Tibial nerve (tissue), 4 donors: ENCODE measurements around the gene BIVM. TPM values are rescaled to one million over a fixed set of nuclear protein-coding genes. Genes with fewer than 3 reads are reported as not detected.

Experiments
- DNase-seq, 2 donors: peaks; one replicate each; pipeline ENCODE4 v3.0.0-alpha.2; 2019; ENCODE audit warnings: low spot score in 2 of 2
- H3K27ac ChIP-seq, 4 donors: fragments of 200-600 bp; sonication (generic) in 3 of 4; one replicate each; pipeline ENCODE4 v1.5.1; 2017 to 2019; ENCODE audit warnings: mild to moderate bottlenecking in 1 of 4
- H3K27me3 ChIP-seq, 2 donors: fragments of 200-600 bp; sonication (generic) in 1 of 2; one replicate each; pipeline versions ENCODE4 v1.5.1 to v1.6.0; 2017 to 2019
- H3K36me3 ChIP-seq, 3 donors: fragments of 200-600 bp; sonication (generic); one replicate each; pipeline ENCODE4 v1.5.1; 2018 to 2019
- H3K4me1 ChIP-seq, 4 donors: fragments of 200-600 bp; sonication (generic) in 3 of 4; one replicate each; pipeline ENCODE4 v1.5.1; 2017 to 2019
- H3K4me3 ChIP-seq, 4 donors: fragments of 200-600 bp; sonication (generic) in 3 of 4; one replicate each; pipeline ENCODE4 v1.5.1; 2017 to 2019; ENCODE audit warnings: mild to moderate bottlenecking in 1 of 4, moderate library complexity in 1 of 4
- H3K9me3 ChIP-seq, 4 donors: fragments of 200-600 bp; sonication (generic) in 3 of 4; one replicate each; pipeline ENCODE4 v1.5.1; 2017 to 2019
- EP300 ChIP-seq, 2 donors: sonication (generic); formaldehyde crosslinking; IDR thresholded peaks; one replicate each; pipeline ENCODE4 v1.6.1; 2017; ENCODE audit warnings: antibody characterized with exemption in 2 of 2, mild to moderate bottlenecking in 1 of 2
- POLR2A ChIP-seq, 2 donors: fragments of 450-650 bp; IDR thresholded peaks; one replicate each; pipeline ENCODE4 v1.6.1; 2017; ENCODE audit warnings: antibody characterized with exemption in 2 of 2, mild to moderate bottlenecking in 2 of 2, moderate library complexity in 2 of 2
- WGBS, 2 donors: methylation state at CpG; one replicate each; pipeline ENCODE4 v1.1.5; 2018; 5-methylcytosine and 5-hydroxymethylcytosine counted together
- total RNA-seq, 4 donors: library from RNA; depleted of rRNA; stranded (reverse); fragments of >200 nt; gene quantifications; one replicate each; pipeline ENCODE4 v1.1.0, GENCODE V29; 2016
- TF ChIP-seq, protein P1 (sequence below), 5 experiments: fragments of 200-600 bp in 3 of 5; fragments of 450-650 bp in 2 of 5; sonication (generic) in 3 of 5; IDR thresholded peaks; one replicate each; pipeline ENCODE4 v1.5.1; 2016 to 2019; ENCODE audit warnings: antibody characterized with exemption in 5 of 5, mild to moderate bottlenecking in 3 of 5, moderate library complexity in 2 of 5

Gene BIVM
- 10 to 100 TPM; 11.8 to 33.5 (median 19.1) TPM for total RNA-seq

- H3K36me3 ChIP-seq = peaks cover 0 to 8% (median 0%) of the 10 kb centered on the region in 3 donors
- WGBS, 2 donors = 0% methylated on average over 57 to 63 of the region's 72 CpGs
- H3K9me3 ChIP-seq = no peaks in the 10 kb centered on the region
- peak; percentile 83 to 84 for DNase-seq
- peak in 1 of 2 donors; percentile 60 for TF ChIP-seq EP300 (IDR thresholded peaks at IDR 0.05)
- no peak for TF ChIP-seq POLR2A (IDR thresholded peaks at IDR 0.05)
- TF ChIP-seq, protein P1, sequence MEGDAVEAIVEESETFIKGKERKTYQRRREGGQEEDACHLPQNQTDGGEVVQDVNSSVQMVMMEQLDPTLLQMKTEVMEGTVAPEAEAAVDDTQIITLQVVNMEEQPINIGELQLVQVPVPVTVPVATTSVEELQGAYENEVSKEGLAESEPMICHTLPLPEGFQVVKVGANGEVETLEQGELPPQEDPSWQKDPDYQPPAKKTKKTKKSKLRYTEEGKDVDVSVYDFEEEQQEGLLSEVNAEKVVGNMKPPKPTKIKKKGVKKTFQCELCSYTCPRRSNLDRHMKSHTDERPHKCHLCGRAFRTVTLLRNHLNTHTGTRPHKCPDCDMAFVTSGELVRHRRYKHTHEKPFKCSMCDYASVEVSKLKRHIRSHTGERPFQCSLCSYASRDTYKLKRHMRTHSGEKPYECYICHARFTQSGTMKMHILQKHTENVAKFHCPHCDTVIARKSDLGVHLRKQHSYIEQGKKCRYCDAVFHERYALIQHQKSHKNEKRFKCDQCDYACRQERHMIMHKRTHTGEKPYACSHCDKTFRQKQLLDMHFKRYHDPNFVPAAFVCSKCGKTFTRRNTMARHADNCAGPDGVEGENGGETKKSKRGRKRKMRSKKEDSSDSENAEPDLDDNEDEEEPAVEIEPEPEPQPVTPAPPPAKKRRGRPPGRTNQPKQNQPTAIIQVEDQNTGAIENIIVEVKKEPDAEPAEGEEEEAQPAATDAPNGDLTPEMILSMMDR (IDR thresholded peaks at IDR 0.05) = peak in 1 of 5 experiments; percentile 16
- H3K27me3 ChIP-seq = no peaks in the 10 kb centered on the region
- H3K27ac ChIP-seq = peak within 1 kb of the TSS; percentile 6 to 88 (median 78)
- H3K4me3 ChIP-seq = peak within 1 kb of the TSS; percentile 57 to 98 (median 84)
- H3K4me1 ChIP-seq = peaks cover 0 to 31% (median 3%) of the 10 kb centered on the region in 4 donors
Measured at GRCh38 chr13:102798581-102799425, at the start of gene BIVM, which contains the start of gene POGLUT2. TSS of gene BIVM (plus strand) at chr13:102799119. CDS start at chr13:102807268, 8,149 bp downstream. TSS of gene POGLUT2 (minus strand) at chr13:102798976. CDS start at chr13:102798670, 306 bp downstream.

DNA sequence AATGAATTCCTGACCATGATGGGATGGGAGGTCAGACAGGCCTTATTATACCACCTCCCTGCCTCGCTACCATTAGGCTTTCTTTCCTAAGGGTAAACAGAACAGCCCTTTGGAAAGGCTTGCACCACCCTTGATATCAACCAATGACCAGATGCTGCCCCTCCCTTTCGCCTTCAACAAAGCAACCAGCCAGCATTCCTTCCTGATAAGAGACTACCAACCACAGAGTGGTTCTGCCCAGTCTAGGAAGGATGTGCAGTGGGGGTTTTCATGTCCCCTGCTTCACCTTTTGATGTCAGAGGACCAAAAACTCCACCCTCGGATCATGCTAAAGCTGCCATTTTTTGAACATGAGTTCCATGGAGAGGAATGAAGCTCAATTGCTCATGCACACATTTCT, 47.0 kb upstream of the BIVM start:
- Histone ChIP-seq H3K27ac (no peak overlapping the region), H3K4me3 (no peak overlapping the region), H3K27me3 (no peaks in the 10 kb centered on the region), H3K36me3 (no peaks in the 10 kb centered on the region), H3K4me1 (no peaks in the 10 kb centered on the region), H3K9me3 (peaks cover 0 to 38% (median 5%) of the 10 kb centered on the region in 4 donors)
- 91 to 93% methylated on average over 3 of the region's 3 CpGs for WGBS, 2 donors
- TF ChIP-seq, protein P1 (IDR thresholded peaks at IDR 0.05) = no peak
- TF ChIP-seq EP300 (IDR thresholded peaks at IDR 0.05) (no peak), POLR2A (IDR thresholded peaks at IDR 0.05) (no peak)
- no peak for DNase-seq

- DNase-seq = no peak
- Histone ChIP-seq H3K36me3 (no peaks in the 10 kb centered on the region), H3K27ac (no peak overlapping the region), H3K27me3 (no peaks in the 10 kb centered on the region), H3K4me1 (no peaks in the 10 kb centered on the region), H3K9me3 (peaks cover 0 to 10% (median 0%) of the 10 kb centered on the region in 4 donors), H3K4me3 (no peak overlapping the region)
- WGBS, 2 donors = 85 to 93% methylated on average over 1 of the region's 1 CpG
- no peak for TF ChIP-seq POLR2A (IDR thresholded peaks at IDR 0.05)
- TF ChIP-seq, protein P1 (IDR thresholded peaks at IDR 0.05) = no peak
- TF ChIP-seq EP300 (IDR thresholded peaks at IDR 0.05) = no peak
Measured at GRCh38 chr13:102757006-102757405, 41.9 kb upstream of the BIVM start.

DNA sequence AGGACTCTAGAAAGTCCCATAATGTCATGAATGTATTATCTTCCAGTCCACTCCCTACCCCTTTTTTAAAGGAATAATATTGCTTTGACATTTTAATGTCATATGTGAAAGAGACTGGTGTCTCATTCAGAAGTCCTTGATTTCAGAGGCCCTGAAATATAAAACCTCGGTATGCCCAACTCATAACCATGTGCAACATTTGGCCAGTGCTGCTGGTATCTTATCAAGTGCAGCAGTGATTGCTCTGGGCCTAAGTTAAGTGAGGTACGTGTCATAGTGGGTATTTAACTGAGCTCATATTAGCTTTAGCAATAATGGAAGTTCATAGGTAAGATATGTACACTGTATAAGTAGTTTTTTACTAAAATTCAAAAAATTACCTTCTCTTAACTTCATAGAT, 40.1 kb upstream of the BIVM start:
- DNase-seq = no peak
- Histone ChIP-seq H3K36me3 (no peaks in the 10 kb centered on the region), H3K27ac (no peak overlapping the region), H3K9me3 (no peaks in the 10 kb centered on the region), H3K27me3 (no peaks in the 10 kb centered on the region), H3K4me3 (no peak overlapping the region), H3K4me1 (no peaks in the 10 kb centered on the region)
- 82 to 87% methylated on average over 2 of the region's 2 CpGs for WGBS, 2 donors
- no peak for TF ChIP-seq POLR2A (IDR thresholded peaks at IDR 0.05)
- TF ChIP-seq EP300 (IDR thresholded peaks at IDR 0.05) = no peak

DNA sequence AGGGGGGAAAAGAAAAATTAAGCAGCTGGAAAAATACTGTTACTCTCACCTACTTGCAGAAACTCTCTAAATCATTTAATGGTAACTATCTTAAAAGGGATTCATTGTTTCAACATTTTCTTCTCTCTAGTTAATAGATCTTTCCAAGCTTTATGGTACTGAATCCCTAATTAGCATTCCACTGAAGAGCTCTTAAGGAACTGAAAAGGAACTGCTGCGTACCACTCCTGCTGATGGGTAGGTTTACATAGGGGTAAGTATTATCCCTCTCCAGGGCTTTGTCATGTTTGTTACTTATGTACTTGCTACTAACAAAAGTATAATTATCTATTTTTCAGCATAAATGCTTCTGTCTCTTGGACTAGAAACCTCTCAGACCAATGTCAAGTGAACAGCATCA, 37.8 kb upstream of the BIVM start:
- Histone ChIP-seq H3K27ac (no peak overlapping the region), H3K4me1 (no peaks in the 10 kb centered on the region), H3K36me3 (peaks cover 0 to 6% (median 0%) of the 10 kb centered on the region in 3 donors), H3K27me3 (no peaks in the 10 kb centered on the region), H3K9me3 (no peaks in the 10 kb centered on the region), H3K4me3 (no peak overlapping the region)
- 58 to 69% methylated on average over 1 of the region's 1 CpG for WGBS, 2 donors
- no peak for TF ChIP-seq POLR2A (IDR thresholded peaks at IDR 0.05)
- TF ChIP-seq EP300 (IDR thresholded peaks at IDR 0.05) = no peak
- TF ChIP-seq, protein P1 (IDR thresholded peaks at IDR 0.05) = no peak
- no peak for DNase-seq
